HCT116 (cell line): ENCODE results near the gene SPATS2L. TPM values are rescaled to one million over a fixed set of nuclear protein-coding genes. Genes with fewer than 3 reads are reported as not detected.

Source experiments
- ATAC-seq: fragments of 200-7000 bp; cut with Tn5 transposase; 2 replicates; pipeline ENCODE4 v1.9.1; 2020; ENCODE audit warnings: mild to moderate bottlenecking, moderate library complexity
- BruUV-seq: library from RNA; stranded (reverse); fragments of 400-500 nt; replicated peaks from 2 replicates; lab custom pipeline; 2021; lab: Mats Ljungman, UMichigan
- CTCF ChIA-PET: fragments of 300-600 bp; sonication (Branson Sonifier 250); formaldehyde crosslinking; loops from one replicate; lab custom pipeline; 2021; ENCODE audit warnings: antibody characterized with exemption; lab: Charles Lee
- POLR2A ChIA-PET: fragments of 300-600, 350-600 bp; sonication (Branson Sonifier 250); formaldehyde crosslinking; loops from one replicate; lab custom pipeline; 2021; ENCODE audit warnings: antibody characterized with exemption; lab: Charles Lee
- RAD21 ChIA-PET, 2 experiments: fragments of 300-600 bp; sonication (Branson Sonifier 250); formaldehyde crosslinking; loops; one replicate each; lab custom pipeline; 2023; ENCODE audit warnings: low total read pairs in 2 of 2; ENCODE audit not compliant: uncharacterized antibody in 2 of 2, unreplicated experiment in 2 of 2, low non-redundant PET in 1 of 2; lab: Charles Lee
- DNase-seq: peaks from one replicate; pipeline ENCODE4 v3.0.0-alpha.2; 2010; ENCODE audit warnings: low read depth, low spot score
- H2AFZ ChIP-seq: fragments of 200-600 bp; shearing (Covaris generic), sonication (generic); 2 replicates; pipeline ENCODE4 v1.6.1; 2017; ENCODE audit warnings: low read depth, mixed run types, mixed read lengths, antibody characterized with exemption, low read length; ENCODE audit not compliant: poor library complexity, severe bottlenecking
- H3K27ac ChIP-seq: 2 replicates; pipeline ENCODE4 v1.5.1; 2012; ENCODE audit warnings: low read depth, low read length
- H3K27me3 ChIP-seq: fragments of 200-600 bp; sonication (generic); 2 replicates; pipeline ENCODE4 v1.6.1; 2016; ENCODE audit warnings: mixed run types, low read length, mixed read lengths; ENCODE audit not compliant: insufficient read depth
- H3K36me3 ChIP-seq, 2 experiments: fragments of 200-500 bp in 1 of 2; fragments of 200-600 bp in 1 of 2; sonication (Bioruptor generic) in 1 of 2; sonication (generic) in 1 of 2; 2 replicates each; pipeline versions ENCODE4 v1.5.1 to v1.6.1; 2014 to 2016; ENCODE audit warnings: low read length in 2 of 2, inconsistent platforms in 1 of 2, mixed read lengths in 1 of 2, mixed run types in 1 of 2; ENCODE audit not compliant: insufficient read depth in 2 of 2, control insufficient read depth in 1 of 2
- H3K4me1 ChIP-seq, 2 experiments: fragments of 200-600 bp in 1 of 2; sonication (generic) in 1 of 2; 2 replicates each; pipeline versions ENCODE4 v1.5.1 to v1.6.1; 2012 to 2017; ENCODE audit warnings: low read length in 2 of 2, inconsistent platforms in 1 of 2, mild to moderate bottlenecking in 1 of 2, mixed read lengths in 1 of 2, mixed run types in 1 of 2, moderate library complexity in 1 of 2; ENCODE audit not compliant: insufficient read depth in 2 of 2, control insufficient read depth in 1 of 2
- H3K4me2 ChIP-seq: fragments of 200-600 bp; sonication (generic); 2 replicates; pipeline ENCODE4 v1.6.1; 2017; ENCODE audit warnings: mixed run types, low read length, mixed read lengths
- H3K4me3 ChIP-seq, 2 experiments: fragments of 200-600 bp in 1 of 2; sonication (generic) in 1 of 2; replicated peaks in 1 of 2; 2 replicates each; pipeline ENCODE4 v1.5.1; 2011 to 2016; ENCODE audit warnings: low read length in 2 of 2, control low read depth in 1 of 2, low read depth in 1 of 2, mild to moderate bottlenecking in 1 of 2, mixed read lengths in 1 of 2, mixed run types in 1 of 2
- H3K79me2 ChIP-seq: fragments of 200-600 bp; sonication (generic); 2 replicates; pipeline ENCODE4 v1.6.1; 2017; ENCODE audit warnings: mild to moderate bottlenecking, mixed run types, low read length, moderate library complexity, mixed read lengths; ENCODE audit not compliant: insufficient read depth
- H3K9ac ChIP-seq: fragments of 200-600 bp; sonication (generic); 2 replicates; pipeline ENCODE4 v1.6.1; 2016; ENCODE audit warnings: low read length, mixed read lengths
- H3K9me2 ChIP-seq: fragments of 200-600 bp; sonication (generic), shearing (Covaris generic); 2 replicates; pipeline ENCODE4 v1.6.1; 2017; ENCODE audit warnings: mixed run types, mild to moderate bottlenecking, moderate library complexity; ENCODE audit not compliant: insufficient read depth
- H3K9me3 ChIP-seq, 2 experiments: fragments of 200-500 bp in 1 of 2; fragments of 200-600 bp in 1 of 2; sonication (Bioruptor generic) in 1 of 2; sonication (generic) in 1 of 2; 2 replicates each; pipeline ENCODE4 v1.6.1; 2014 to 2017; ENCODE audit warnings: low read length in 2 of 2, mixed read lengths in 2 of 2, inconsistent platforms in 1 of 2, low read depth in 1 of 2, mild to moderate bottlenecking in 1 of 2, mixed run types in 1 of 2, moderate library complexity in 1 of 2; ENCODE audit not compliant: control insufficient read depth in 1 of 2, insufficient read depth in 1 of 2
- H4K20me1 ChIP-seq: fragments of 200-600 bp; sonication (generic), shearing (Covaris generic); 2 replicates; pipeline ENCODE4 v1.6.1; 2017; ENCODE audit warnings: mixed run types, mild to moderate bottlenecking, moderate library complexity; ENCODE audit not compliant: insufficient read depth
- CEBPB ChIP-seq: IDR thresholded peaks from 2 replicates; pipeline ENCODE4 v1.6.1; 2012; ENCODE audit warnings: low read depth
- EGR1 ChIP-seq: IDR thresholded peaks from 2 replicates; pipeline ENCODE4 v1.6.1; 2012; ENCODE audit warnings: low read depth
- ELF1 ChIP-seq: IDR thresholded peaks from 2 replicates; pipeline ENCODE4 v1.6.1; 2012; ENCODE audit warnings: low read depth, borderline replicate concordance
- EZH2 ChIP-seq: fragments of 200-600 bp; sonication (generic); IDR thresholded peaks from 2 replicates; pipeline ENCODE4 v1.6.1; 2017; ENCODE audit warnings: antibody characterized with exemption, mixed run types
- JUND ChIP-seq: IDR thresholded peaks from 2 replicates; pipeline ENCODE4 v1.6.1; 2012
- POLR2AphosphoS5 ChIP-seq: IDR thresholded peaks from 2 replicates; pipeline ENCODE4 v1.6.1; 2011; ENCODE audit warnings: mild to moderate bottlenecking, low read depth, low read length, moderate library complexity
- RAD21 ChIP-seq: IDR thresholded peaks from 2 replicates; pipeline ENCODE4 v1.6.1; 2012; ENCODE audit warnings: low read depth, mild to moderate bottlenecking
- SIN3A ChIP-seq: IDR thresholded peaks from 2 replicates; pipeline ENCODE4 v1.6.1; 2012; ENCODE audit warnings: low read depth
- SP1 ChIP-seq: IDR thresholded peaks from 2 replicates; pipeline ENCODE4 v1.6.1; 2012; ENCODE audit warnings: low read depth
- SRF ChIP-seq: IDR thresholded peaks from 2 replicates; pipeline ENCODE4 v1.6.1; 2012; ENCODE audit warnings: low read depth
- TCF7L2 ChIP-seq: IDR thresholded peaks from 2 replicates; pipeline ENCODE4 v1.7.0; 2011; ENCODE audit warnings: borderline replicate concordance, inconsistent platforms; ENCODE audit not compliant: insufficient read depth, insufficient read length; ENCODE audit errors: extremely low read depth
- ZFX ChIP-seq: fragments of 450-650 bp; IDR thresholded peaks from 2 replicates; pipeline ENCODE4 v1.6.1; 2017
- ZNF274 ChIP-seq: fragments of 200-500 bp; sonication (Bioruptor generic); IDR thresholded peaks from 2 replicates; pipeline ENCODE4 v1.6.1; 2014; ENCODE audit warnings: mild to moderate bottlenecking, low read depth, low read length, inconsistent platforms
- intact Hi-C: fragments of 100-400 bp; cut with micrococcal nuclease; formaldehyde crosslinking; loops from 2 replicates; pipeline ENCODE4 v1.10.0; 2022
- total RNA-seq: library from RNA; stranded (reverse); gene quantifications from one replicate; pipeline ENCODE4 v1.2.1, GENCODE V29; 2021; ENCODE audit not compliant: unreplicated experiment
- TF ChIP-seq, protein P1 (sequence below): IDR thresholded peaks from 2 replicates; pipeline ENCODE4 v1.6.1; 2012
- TF ChIP-seq, protein P2 (sequence below): IDR thresholded peaks from 2 replicates; pipeline ENCODE4 v1.6.1; 2012; ENCODE audit warnings: low read depth
- TF ChIP-seq, protein P3 (sequence below): IDR thresholded peaks from 2 replicates; pipeline ENCODE4 v1.6.1; 2011; ENCODE audit warnings: mild to moderate bottlenecking, low read length, moderate library complexity; ENCODE audit not compliant: insufficient replicate concordance; ENCODE audit errors: extremely low read depth
- TF ChIP-seq, protein P4 (sequence below), 3 experiments: fragments of 200-600 bp in 1 of 3; sonication (generic) in 1 of 3; IDR thresholded peaks in 2 of 3; conservative IDR thresholded peaks in 1 of 3; 2 replicates each; pipeline ENCODE4 v1.5.1; 2012 to 2017; ENCODE audit warnings: low read depth in 2 of 3, low read length in 2 of 3, antibody characterized with exemption in 1 of 3, borderline replicate concordance in 1 of 3, control low read depth in 1 of 3, mild to moderate bottlenecking in 1 of 3, mixed read lengths in 1 of 3, mixed run types in 1 of 3, moderate library complexity in 1 of 3; ENCODE audit not compliant: insufficient read depth in 1 of 3

SPATS2L gene
- total RNA-seq, 1 experiment from 2014 or later: 87.1 TPM

DNA sequence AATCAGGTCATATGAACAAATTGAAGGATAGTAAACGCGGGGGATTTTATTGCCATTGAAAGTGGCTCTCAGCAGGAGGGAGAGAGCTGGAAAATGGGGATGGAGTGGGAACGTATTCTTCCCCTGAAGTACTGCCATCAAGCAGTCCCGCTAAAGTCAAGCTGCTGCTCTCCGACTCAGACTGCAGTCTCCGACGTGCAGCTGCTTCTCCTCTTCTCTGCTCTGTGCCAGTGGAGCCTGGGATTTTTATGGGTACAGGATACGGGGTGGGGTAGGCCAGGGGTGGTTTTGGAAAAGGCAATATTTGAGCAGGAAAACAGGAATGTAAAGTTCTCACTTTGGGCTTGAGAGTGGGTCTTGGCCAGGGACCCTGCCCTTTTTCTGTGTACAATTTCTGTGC lies 170.3 kb downstream of the SPATS2L start:
- RAD21 ChIA-PET: no interaction called here
- no peaks in the 10 kb centered on the region for H3K27me3 ChIP-seq
- CTCF ChIA-PET: interaction anchor here (1.5 kb wide), 1 partner anchor 8 kb away, joined by 3 read pairs; no protein-coding TSS in a partner anchor
- H3K4me2 ChIP-seq: no peak overlapping the region
- DNase-seq: no peak
- no peak overlapping the region for H2AFZ ChIP-seq
- TF ChIP-seq, protein P1, sequence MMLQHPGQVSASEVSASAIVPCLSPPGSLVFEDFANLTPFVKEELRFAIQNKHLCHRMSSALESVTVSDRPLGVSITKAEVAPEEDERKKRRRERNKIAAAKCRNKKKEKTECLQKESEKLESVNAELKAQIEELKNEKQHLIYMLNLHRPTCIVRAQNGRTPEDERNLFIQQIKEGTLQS: no peak
- TF ChIP-seq SIN3A (no peak), SRF (no peak), RAD21 (no peak), POLR2AphosphoS5 (no peak), SP1 (no peak), ZNF274 (no peak), JUND (no peak), TCF7L2 (no peak), CEBPB (no peak), ELF1 (no peak), ZFX (no peak), EZH2 (no peak), EGR1 (no peak)
- TF ChIP-seq, protein P2, sequence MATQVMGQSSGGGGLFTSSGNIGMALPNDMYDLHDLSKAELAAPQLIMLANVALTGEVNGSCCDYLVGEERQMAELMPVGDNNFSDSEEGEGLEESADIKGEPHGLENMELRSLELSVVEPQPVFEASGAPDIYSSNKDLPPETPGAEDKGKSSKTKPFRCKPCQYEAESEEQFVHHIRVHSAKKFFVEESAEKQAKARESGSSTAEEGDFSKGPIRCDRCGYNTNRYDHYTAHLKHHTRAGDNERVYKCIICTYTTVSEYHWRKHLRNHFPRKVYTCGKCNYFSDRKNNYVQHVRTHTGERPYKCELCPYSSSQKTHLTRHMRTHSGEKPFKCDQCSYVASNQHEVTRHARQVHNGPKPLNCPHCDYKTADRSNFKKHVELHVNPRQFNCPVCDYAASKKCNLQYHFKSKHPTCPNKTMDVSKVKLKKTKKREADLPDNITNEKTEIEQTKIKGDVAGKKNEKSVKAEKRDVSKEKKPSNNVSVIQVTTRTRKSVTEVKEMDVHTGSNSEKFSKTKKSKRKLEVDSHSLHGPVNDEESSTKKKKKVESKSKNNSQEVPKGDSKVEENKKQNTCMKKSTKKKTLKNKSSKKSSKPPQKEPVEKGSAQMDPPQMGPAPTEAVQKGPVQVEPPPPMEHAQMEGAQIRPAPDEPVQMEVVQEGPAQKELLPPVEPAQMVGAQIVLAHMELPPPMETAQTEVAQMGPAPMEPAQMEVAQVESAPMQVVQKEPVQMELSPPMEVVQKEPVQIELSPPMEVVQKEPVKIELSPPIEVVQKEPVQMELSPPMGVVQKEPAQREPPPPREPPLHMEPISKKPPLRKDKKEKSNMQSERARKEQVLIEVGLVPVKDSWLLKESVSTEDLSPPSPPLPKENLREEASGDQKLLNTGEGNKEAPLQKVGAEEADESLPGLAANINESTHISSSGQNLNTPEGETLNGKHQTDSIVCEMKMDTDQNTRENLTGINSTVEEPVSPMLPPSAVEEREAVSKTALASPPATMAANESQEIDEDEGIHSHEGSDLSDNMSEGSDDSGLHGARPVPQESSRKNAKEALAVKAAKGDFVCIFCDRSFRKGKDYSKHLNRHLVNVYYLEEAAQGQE: no peak
- TF ChIP-seq, protein P3, sequence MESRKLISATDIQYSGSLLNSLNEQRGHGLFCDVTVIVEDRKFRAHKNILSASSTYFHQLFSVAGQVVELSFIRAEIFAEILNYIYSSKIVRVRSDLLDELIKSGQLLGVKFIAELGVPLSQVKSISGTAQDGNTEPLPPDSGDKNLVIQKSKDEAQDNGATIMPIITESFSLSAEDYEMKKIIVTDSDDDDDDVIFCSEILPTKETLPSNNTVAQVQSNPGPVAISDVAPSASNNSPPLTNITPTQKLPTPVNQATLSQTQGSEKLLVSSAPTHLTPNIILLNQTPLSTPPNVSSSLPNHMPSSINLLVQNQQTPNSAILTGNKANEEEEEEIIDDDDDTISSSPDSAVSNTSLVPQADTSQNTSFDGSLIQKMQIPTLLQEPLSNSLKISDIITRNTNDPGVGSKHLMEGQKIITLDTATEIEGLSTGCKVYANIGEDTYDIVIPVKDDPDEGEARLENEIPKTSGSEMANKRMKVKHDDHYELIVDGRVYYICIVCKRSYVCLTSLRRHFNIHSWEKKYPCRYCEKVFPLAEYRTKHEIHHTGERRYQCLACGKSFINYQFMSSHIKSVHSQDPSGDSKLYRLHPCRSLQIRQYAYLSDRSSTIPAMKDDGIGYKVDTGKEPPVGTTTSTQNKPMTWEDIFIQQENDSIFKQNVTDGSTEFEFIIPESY: no peak
- TF ChIP-seq, protein P4, sequence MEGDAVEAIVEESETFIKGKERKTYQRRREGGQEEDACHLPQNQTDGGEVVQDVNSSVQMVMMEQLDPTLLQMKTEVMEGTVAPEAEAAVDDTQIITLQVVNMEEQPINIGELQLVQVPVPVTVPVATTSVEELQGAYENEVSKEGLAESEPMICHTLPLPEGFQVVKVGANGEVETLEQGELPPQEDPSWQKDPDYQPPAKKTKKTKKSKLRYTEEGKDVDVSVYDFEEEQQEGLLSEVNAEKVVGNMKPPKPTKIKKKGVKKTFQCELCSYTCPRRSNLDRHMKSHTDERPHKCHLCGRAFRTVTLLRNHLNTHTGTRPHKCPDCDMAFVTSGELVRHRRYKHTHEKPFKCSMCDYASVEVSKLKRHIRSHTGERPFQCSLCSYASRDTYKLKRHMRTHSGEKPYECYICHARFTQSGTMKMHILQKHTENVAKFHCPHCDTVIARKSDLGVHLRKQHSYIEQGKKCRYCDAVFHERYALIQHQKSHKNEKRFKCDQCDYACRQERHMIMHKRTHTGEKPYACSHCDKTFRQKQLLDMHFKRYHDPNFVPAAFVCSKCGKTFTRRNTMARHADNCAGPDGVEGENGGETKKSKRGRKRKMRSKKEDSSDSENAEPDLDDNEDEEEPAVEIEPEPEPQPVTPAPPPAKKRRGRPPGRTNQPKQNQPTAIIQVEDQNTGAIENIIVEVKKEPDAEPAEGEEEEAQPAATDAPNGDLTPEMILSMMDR (IDR thresholded peaks at IDR 0.05 in 2 of 3, conservative IDR thresholded peaks at IDR 0.05 in 1 of 3; ENCODE audit: borderline replicate concordance in 1 of 3, insufficient read depth in 1 of 3, low read depth in 2 of 3, low read length in 2 of 3): no peak
- H4K20me1 ChIP-seq: no peaks in the 10 kb centered on the region
- no peaks in the 10 kb centered on the region for H3K9me2 ChIP-seq
- no peaks in the 10 kb centered on the region for H3K79me2 ChIP-seq
- intact Hi-C loops: no loop called here
- no peak overlapping the region for H3K27ac ChIP-seq
- H3K9me3 ChIP-seq: no peaks in the 10 kb centered on the region
- no TSS peak for BruUV-seq
- no peak overlapping the region for H3K4me3 ChIP-seq
- ATAC-seq: no peak
- POLR2A ChIA-PET: no interaction called here
- peaks cover 17 to 21% of the 10 kb centered on the region in 2 experiments; a peak in 3 of 4 replicates for H3K36me3 ChIP-seq
- peaks cover 0 to 19% of the 10 kb centered on the region in 2 experiments; a peak in 2 of 4 replicates for H3K4me1 ChIP-seq
- no peak overlapping the region for H3K9ac ChIP-seq
